Vagina (tissue), 2 donors: ENCODE measurements around the gene PTGS1.

Experiments
- CTCF ChIP-seq, 3 experiments: fragments of 450-650 bp in 2 of 3; fragments of 200-600 bp in 1 of 3; sonication (generic) in 1 of 3; IDR thresholded peaks; one replicate each; pipeline ENCODE4 v1.5.1; 2017 to 2019; ENCODE audit warnings: antibody characterized with exemption in 3 of 3, mild to moderate bottlenecking in 2 of 3, moderate library complexity in 2 of 3
- POLR2A ChIP-seq, 2 donors: fragments of 450-650 bp; IDR thresholded peaks; one replicate each; pipeline ENCODE4 v1.6.1; 2017; ENCODE audit warnings: antibody characterized with exemption in 2 of 2, mild to moderate bottlenecking in 2 of 2, moderate library complexity in 2 of 2

- TF ChIP-seq CTCF (IDR thresholded peaks at IDR 0.05) (no peak), POLR2A (IDR thresholded peaks at IDR 0.05) (no peak)
Measured at GRCh38 chr9:122402403-122402871, 31.6 kb downstream of the PTGS1 start.
